HL-60 (cell line): ENCODE data around the gene MUC6.

Experiments used
- DNase-seq, 2 experiments: peaks; one replicate each; pipeline ENCODE4 v3.0.0-alpha.2; 2010 to 2020; ENCODE audit warnings: low read depth in 1 of 2, low spot score in 1 of 2
- H3K27ac ChIP-seq: fragments of 250-450 bp; sonication (Bioruptor Pico); replicated peaks from 2 replicates; pipeline ENCODE4 v1.5.1; 2020; ENCODE audit warnings: mild to moderate bottlenecking, moderate library complexity
- H3K27me3 ChIP-seq: fragments of 250-450 bp; sonication (Bioruptor Pico); 2 replicates; pipeline ENCODE4 v1.5.1; 2021; ENCODE audit warnings: mild to moderate bottlenecking, moderate library complexity; ENCODE audit not compliant: insufficient read depth, poor library complexity, severe bottlenecking
- H3K4me3 ChIP-seq: replicated peaks from 2 replicates; pipeline ENCODE4 v1.5.1; 2011; ENCODE audit warnings: mild to moderate bottlenecking, control low read depth, low read length; ENCODE audit not compliant: insufficient read depth
- CTCF ChIP-seq: IDR thresholded peaks from one replicate; pipeline ENCODE4 v1.5.1; 2011; ENCODE audit warnings: low read length, control low read depth, inconsistent platforms; ENCODE audit not compliant: insufficient read depth
- GABPA ChIP-seq: IDR thresholded peaks from 2 replicates; pipeline ENCODE4 v1.6.1; 2012; ENCODE audit warnings: low read depth
- POLR2AphosphoS5 ChIP-seq: IDR thresholded peaks from 2 replicates; pipeline ENCODE4 v1.6.1; 2012; ENCODE audit warnings: low read depth
- REST ChIP-seq: IDR thresholded peaks from 2 replicates; pipeline ENCODE4 v1.6.1; 2012; ENCODE audit warnings: low read depth; ENCODE audit not compliant: insufficient replicate concordance
- SPI1 ChIP-seq: IDR thresholded peaks from 2 replicates; pipeline ENCODE4 v1.6.1; 2012; ENCODE audit warnings: low read depth, mild to moderate bottlenecking, borderline replicate concordance

The MUC6 gene

GRCh38 chr11:1049431-1049891 is 12.9 kb upstream of the MUC6 start:
- H3K4me3 ChIP-seq: no peak overlapping the region
- DNase-seq: peak in 1 of 2 experiments; percentile 46
- TF ChIP-seq POLR2AphosphoS5: no peak
- 0 out of 2 replicates have a peak, but pooled peaks have one; percentile 5 for TF ChIP-seq SPI1
- H3K27me3 ChIP-seq: peaks cover 36% of the 10 kb centered on the region
- no peak overlapping the region for H3K27ac ChIP-seq

- no peak for DNase-seq
- H3K27ac ChIP-seq: no peak overlapping the region
- TF ChIP-seq CTCF (no peak), SPI1 (no peak), POLR2AphosphoS5 (no peak), REST (no peak), GABPA (no peak)
- peaks cover 34% of the 10 kb centered on the region for H3K27me3 ChIP-seq
- no peak overlapping the region for H3K4me3 ChIP-seq
These were observed 12.5 kb upstream of the MUC6 start for GRCh38 chr11:1049071-1049405.

- no peak overlapping the region for H3K27ac ChIP-seq
- peaks cover 34% of the 10 kb centered on the region for H3K27me3 ChIP-seq
- TF ChIP-seq POLR2AphosphoS5 (no peak), REST (no peak)
- DNase-seq: no peak
- no peak overlapping the region for H3K4me3 ChIP-seq
These were observed 12.0 kb upstream of the MUC6 start for GRCh38 chr11:1048375-1049070.

GRCh38 chr11:1047595-1048156 is 11.2 kb upstream of the MUC6 start:
- TF ChIP-seq GABPA (no peak), SPI1 (no peak), REST (no peak), CTCF (no peak), POLR2AphosphoS5 (no peak)
- no peak for DNase-seq
- no peak overlapping the region for H3K4me3 ChIP-seq
- no peak overlapping the region for H3K27ac ChIP-seq
- peaks cover 31% of the 10 kb centered on the region for H3K27me3 ChIP-seq
